GM18502 (cell line): ENCODE measurements around the gene PIK3C2B.
"Not testable (repeated sequence)": the region's sequence is repeated elsewhere in the genome, so short reads cannot be mapped to it uniquely, and the experiment has no call there.

Experiments
- ATAC-seq: cut with Tn5 transposase; IDR thresholded peaks from one replicate; pipeline ENCODE4 v1.9.1; 2021; ENCODE audit warnings: mild to moderate bottlenecking; ENCODE audit not compliant: unreplicated experiment, poor library complexity

The PIK3C2B gene

DNA sequence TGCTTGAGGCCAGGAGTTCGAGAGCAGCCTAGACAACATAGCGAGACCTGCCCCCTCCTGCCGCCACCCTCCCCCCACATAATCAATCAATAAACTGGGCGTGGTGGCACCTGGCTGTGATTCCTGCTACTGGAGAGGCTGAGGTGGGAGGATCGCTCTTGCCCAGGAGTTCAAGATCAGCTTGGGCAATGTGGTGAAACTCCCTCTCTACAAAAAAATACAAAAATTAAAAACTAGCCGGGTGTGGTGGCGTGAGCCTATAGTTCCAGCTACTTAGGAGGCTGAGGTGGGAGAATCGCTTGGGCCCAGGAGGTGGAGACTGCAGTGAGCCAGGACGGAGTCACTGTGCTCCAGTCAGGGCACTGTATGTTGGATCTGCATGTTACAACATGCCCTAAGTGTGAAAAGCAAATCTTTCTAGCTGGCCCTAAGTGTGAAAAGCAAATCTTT, 14.6 kb upstream of the PIK3C2B start:
- no peak for ATAC-seq

DNA sequence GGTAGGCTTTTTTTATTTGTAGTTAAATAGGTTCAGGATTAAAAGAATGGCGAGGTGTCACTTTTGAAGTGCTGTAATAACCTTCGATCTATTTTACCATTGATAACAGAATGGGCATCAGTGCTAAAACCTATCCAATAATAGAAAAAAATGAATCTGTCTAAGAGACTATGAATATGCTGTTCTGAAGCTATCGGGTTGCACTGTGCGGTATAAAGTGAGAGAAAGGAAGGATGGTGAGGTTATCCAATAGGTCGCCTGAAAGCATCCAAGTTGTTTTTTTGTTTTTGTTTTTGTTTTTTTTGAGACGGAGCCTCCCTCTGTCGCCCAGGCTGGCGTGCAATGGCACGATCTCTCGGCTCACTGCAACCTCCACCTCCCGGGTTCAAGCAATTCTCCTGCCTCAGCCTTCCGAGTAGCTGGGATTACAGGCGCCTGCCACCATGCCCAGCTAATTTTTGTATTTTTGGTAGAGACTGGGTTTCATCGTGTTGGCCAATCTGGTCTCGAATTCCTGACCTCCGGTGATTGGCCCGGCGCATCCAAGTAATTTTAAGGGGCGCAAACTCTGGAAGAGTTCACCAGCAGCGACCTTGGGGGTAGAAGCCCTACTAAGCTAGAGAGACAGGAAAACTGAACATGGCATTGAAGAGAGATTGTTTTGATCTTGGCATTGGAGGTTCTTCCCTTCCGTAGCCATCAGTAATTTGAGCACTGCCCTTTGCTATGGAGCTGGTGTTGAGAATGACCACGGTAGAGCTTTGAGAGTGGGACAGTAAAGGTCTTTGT, 12.9 kb upstream of the PIK3C2B start:
- ATAC-seq = no peak

DNA sequence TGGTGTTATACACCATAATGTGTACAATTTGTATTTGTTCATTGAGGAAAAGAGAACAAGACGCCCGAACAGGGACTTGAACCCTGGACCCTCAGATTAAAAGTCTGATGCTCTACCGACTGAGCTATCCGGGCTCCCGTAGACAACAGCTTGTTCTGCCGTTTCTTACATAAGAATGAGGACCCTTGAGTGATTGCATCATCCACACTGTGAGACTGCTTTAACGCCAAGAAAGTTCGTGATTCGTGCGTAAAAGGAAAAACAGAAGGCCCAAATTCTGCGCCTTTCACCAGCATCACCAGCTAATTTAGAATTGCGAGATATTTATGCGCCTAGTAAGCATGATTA, 12.3 kb upstream of the PIK3C2B start:
- ATAC-seq = peak; percentile 70

DNA sequence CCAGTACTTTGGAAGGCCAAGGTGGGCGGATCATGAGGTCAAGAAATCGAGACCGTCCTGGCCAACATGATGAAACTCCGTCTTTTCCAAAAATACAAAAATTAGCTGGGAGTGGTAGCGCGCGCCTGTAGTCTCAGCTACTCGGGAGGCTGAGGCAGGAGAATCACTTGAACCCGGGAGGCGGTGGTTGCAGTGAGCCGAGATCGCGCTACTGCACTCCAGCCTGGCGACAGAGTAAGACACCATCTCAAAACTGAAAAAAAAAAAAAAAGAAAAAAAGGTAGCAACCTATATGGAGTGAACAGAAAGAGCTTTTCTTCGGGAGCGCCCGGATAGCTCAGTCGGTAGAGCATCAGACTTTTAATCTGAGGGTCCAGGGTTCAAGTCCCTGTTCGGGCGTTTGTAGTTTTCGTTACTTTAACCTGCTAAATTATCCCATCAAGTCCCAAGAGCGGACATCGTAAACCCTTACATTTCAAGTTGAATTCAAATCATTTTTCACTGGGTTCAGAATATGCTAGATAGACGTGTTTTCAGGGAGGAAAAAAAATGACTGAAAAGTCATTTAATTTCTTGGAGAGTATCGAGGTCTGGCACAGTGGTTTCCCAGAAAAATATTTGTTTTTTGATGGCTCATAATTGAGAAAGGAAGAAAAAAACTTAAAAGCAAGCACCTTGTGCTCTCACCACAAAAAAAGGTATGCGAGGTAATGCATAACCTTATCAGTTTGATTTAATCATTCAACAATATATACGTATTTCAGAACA, 11.8 kb upstream of the PIK3C2B start:
- peak; percentile 72 for ATAC-seq

DNA sequence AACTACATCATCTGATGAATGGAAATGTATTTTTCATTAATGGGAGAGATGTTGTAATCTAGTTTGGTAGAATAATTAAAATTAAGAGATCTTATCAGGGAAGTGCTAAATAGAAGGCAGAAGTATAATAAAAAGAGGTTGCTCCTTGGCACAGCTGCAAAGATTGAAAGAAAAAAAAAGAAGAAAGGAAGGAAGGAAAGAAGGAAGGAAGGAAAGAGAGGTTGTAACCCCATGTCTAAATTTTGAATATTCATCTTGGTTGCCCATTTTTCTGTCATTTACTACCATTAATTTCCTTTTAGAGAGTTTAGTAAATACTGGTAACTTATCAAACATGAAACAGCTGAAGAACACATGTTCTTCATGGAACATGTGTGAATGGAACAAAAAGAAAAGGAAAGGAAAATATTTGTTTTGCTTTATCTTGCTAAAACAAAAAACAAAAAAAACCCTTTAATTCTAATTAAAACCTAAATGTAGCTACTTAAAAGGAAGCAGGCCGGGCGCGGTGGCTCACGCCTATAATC, 11.1 kb upstream of the PIK3C2B start:
- no peak for ATAC-seq

DNA sequence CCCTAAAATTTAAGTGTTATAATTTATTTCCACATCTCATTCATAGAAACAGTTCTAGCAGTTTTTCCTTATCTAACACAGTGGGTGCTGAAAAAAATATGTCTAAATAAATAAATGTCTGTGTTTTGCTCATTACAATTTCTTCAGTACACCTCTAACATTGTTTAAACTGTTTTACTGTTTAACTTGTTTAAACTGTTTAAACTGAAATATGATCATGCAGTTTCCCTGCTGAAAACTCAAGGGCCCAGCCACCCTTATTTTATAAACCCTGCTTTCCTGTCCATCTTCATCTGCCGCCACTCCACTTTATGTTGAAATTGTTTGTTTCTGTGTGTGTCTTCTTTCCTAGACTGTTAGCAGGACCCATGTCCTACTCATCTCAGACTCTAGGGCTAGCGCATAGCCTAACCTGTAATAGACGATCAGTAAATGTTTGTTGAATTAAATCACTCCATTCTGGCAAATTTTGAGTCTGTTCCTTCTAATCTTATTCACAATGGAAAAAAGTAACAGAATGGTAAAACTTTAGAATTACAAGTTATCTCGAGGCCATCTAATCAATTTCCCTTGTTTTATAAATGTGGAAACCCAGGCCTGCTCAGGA, 9.4 kb upstream of the PIK3C2B start:
- ATAC-seq = no peak

DNA sequence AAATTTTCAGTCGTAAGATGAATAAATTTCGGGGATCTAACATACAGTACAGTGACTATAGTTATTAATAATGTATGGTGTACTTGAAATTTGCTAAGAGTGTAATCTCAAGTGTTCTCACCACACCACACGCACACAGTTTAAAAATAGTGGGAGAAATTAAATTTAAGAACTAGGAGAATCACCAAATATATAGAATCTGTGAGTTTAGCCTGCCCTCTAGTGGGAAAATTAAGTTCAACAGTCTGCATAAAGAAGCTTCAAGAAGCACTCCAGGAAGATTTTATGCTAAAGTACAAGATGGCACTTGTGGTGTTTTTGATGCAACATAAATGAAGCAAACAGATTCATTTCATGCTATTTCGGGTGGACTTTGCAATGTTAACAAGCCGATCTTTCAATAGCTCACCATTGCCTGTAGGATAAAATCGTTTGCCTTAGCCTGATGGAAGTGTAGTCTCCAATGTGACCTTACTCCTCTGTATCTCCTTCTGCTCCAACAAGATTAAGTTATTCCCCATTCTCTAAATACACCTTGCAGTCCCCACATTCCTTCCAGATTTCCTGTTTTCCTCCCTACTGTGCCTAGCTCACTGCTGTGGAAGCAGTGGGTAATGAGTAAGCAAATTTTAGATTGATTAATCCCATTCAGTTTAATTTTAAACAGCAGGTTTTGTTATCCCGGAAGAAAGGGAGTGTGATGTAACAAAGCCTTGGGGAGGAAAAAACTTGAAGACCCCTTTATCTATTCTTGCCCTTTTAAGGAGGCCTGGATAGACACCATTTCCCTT, 8.7 kb upstream of the PIK3C2B start:
- ATAC-seq = no peak

DNA sequence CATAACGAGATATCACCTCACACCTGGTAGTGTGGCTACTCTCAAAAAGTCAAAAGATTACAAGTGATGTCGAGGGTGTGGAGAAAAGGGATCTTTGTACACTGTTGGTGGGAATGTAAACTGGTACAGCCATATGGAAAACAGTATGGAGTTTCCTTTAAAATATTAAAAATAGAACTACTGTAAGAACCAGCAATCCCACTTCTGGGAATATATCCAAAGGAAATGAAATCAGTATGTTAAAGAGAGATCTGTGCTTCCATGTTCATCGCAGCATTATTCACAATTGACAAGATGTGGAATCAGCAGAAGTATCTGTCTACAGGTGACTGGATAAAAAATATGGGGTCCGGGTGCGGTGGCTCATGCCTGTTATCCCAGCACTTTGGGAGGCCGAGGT, 7.6 kb upstream of the PIK3C2B start:
- ATAC-seq = no peak

DNA sequence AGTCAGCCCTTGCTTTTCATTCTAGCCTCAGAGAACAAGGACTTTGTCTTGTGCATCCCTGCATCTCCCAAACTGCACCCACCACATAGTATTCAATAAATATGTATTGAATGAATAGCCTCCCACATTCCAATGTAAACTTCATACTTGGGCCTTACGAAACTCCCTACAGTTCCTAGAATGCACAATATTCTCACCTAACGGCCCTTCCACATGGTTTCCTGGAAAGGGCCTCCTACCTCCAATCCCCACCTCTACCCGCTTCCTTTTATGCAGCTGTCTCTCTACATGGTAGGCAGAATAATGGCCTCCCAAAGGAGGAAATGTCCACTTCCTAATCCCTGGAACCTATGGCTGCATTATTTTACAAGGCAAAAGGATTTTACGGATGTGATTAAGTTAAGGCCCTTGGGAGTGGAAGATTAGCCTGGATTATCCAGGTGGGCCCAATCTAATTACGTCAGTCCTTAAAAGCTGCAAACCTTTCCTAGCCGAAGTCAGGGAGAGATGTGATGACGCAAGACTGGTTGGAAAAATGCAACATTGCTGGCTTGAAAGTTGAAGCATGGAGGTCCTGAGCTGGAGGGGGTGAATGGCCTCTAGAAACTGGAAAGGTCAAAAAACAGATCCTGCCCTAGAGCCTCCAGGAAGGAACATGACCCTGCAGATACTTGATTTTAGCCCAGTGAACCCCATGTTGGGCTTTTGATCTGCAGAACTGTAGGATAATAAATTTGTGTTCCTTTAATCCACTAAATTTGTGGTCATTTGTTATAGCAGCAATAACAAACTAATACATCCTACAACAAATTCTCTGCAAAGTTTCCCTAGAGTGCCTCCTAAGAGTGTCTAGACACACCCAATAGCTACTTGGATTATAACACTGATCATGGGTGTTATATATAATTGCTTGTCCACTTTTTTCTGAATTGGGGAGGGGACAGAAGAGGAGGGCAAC, 5.2 kb upstream of the PIK3C2B start:
- ATAC-seq = no peak

DNA sequence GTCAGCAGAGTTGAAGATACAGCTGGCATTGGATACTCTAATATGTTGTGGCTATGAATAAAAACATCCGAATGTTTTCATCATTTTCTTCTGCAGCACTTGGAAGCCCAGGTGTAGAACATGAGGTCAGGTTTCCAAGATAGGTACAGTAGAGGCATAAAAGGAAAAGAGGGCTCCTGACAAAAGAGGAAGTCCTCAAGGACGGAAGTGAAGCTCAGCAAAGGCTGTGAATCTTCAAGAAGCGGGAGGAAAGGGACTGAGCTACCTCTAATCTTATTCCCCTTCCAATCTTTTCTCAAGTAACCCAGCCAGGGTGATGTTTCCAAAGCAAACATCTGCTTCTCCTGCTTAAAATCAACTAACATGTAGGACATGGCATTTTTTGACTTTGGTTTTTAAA, 4.4 kb upstream of the PIK3C2B start:
- no peak for ATAC-seq

DNA sequence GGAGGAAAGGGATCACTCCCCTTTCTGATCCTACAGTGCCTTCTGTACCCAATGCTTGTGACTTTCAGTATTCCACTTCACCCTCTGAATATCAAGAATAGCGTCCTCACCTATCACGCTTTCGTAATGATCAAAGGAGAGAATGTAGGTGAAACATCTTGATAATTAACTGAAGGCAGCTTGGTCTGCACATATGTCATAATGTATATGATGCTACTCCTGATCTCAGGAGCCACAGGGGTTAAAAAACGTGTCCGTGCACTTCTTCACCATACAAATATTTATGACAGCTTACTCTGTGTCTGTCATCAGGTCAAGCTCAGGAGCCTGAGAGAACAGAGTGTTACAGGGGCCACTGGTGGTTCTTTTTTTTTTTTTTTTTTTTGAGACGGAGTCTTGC, 1.2 kb upstream of the PIK3C2B start:
- no peak for ATAC-seq

DNA sequence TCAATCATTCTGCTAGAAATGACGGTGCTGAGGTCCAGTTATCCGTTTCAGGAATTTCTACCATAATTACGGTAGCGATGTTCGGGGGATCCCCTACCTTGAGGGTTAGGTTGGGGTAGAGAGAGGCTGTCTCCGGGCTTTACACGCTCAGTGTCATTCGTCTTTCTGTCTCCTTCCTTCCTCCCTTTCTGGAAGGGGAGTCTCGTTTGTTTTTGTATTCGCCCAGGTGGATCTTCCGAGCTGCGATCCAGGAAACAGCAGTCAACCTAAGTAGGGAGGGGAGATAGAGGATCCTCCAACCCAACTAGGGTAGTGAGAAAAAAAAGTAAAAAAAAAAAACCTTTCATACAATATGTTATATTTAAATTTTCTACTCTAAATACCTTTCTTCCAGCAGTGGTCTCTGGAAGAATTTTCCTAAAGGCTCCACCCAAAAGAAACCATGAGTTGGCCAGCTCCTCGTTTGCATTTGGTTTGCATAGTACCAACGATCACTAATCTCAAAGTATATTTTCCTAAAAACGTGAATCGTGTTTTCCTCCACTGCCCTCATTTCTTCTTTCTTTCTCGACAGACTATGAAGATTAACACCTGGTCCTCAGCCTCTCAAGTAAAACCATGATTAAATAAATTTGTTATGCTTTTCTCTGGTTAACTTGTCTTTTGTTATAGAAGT, 611 bp upstream of the PIK3C2B start:
- peak; percentile 35 for ATAC-seq

DNA sequence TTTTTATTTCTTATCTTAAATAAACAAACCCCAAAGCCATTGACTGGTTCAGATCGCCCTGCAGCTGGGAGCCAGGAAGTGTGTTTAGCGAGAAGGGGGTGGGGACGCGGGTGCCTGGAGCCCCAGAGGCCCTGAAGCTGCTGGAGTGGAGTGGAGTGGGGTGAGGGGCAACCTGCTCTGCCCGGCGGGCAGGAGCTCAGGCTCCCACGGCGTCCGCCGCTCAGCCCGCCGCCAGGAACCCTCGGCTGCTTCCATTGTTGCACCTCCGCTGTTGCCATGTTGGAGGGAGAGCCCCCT, 673 bp downstream of the PIK3C2B start:
- peak; percentile 35 for ATAC-seq

DNA sequence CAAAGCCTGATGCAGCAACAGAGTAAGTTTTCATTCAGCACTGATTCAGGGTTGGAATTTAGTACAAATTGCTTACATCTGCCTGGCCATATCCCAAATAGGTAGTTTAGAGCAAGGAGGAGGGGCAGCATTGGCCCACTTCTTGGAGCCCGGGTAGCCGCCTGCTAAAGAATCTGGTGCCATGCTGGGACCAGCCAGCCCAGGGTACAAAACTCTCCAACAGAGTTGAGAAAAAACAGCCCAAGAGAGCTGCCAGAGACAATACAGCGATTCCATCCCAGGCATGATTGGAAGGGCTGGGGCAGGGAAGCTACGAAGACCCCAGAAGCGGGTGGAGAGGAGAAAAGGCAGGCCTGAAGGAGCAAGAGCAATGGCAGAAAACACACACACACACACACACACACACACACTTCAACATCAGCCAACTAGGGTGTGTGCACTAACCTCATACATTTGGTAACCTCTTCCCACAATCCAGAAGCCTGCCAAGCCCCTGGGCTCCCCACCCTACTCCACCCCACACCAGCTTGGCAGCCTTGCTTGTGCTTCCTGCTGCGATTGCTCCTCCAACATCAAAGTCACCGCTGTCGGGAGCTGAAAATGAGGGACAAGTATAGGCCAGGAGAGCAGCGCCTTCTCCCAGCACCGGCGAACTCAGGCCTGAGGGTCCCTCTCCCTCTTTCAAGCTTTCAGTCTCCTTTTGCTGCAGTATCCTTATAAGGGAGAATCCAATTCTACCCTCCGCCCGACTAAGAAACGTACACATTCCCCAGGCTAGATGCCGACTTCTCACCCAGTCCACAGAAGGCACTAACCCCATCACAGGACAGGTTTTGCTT, 1.2 kb downstream of the PIK3C2B start:
- ATAC-seq = no peak

DNA sequence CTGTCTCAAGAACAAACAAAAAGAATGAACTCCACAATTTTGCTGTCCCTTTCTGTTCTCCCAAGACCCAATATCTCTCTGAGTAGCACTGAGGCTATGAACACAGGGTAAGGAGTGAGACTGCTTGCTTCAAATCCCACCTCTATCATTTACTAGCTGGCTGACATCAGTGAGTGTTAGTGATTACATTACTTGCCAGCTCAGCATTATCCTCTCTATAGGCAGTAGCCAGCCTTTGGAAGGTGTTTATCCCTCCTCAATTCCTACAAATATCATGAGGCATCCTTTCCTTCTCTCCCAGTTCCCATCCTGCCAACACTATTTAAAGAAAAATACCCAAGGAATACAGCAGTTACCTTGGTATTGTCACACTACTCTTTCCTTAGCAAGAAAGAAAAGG, 3.0 kb downstream of the PIK3C2B start:
- no peak for ATAC-seq

DNA sequence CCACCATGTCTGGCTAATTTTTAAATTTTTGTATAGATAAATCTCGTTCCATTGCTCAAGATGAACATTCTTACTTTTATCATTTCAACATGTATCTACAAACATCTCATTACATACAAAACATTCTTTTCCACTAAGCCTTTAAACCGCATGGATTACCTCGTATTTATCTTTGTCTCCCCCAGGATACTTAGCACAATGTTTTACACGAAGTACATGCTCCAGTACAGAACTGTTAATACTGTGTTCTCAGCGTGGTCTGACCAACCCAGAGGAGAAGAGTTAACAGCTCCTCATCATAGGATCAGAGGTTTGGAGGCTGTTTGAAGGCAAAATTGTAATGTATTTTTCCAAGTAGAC, 7.4 kb downstream of the PIK3C2B start:
- no peak for ATAC-seq

DNA sequence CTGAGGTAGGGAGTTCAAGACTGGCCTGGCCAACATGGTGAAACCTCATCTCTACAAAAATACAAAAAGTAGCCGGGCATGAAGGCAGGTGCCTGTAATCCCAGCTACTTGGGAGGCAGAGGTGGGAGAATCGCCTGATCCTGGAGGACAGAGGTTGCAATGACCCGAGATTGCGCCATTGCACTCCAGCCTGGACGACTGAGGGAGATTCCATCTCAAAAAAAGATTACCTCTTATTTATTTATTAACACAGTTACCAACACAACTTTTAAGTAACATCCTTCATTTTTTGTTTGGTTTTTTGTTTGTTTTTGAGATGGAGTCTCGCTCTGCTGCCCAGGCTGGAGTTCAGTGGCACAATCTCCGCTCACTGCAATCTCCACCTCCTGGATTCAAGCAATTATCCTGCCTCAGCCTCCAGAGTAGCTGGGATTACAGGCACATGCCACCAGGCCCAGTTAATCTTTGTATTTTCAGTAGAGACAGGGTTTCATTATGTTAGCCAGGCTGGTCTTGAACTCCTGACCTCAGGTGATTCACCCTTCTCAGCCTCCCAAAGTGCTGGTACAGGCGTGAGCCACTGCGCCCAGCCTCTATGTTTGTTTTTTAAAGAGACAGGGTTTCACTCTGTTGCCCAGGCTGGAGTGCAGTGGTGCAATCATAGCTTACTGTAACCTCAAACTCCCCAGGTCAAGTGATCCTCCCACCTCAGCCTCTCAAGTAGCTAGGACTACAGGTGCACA, 7.9 kb downstream of the PIK3C2B start:
- not testable (repeated sequence) for ATAC-seq

DNA sequence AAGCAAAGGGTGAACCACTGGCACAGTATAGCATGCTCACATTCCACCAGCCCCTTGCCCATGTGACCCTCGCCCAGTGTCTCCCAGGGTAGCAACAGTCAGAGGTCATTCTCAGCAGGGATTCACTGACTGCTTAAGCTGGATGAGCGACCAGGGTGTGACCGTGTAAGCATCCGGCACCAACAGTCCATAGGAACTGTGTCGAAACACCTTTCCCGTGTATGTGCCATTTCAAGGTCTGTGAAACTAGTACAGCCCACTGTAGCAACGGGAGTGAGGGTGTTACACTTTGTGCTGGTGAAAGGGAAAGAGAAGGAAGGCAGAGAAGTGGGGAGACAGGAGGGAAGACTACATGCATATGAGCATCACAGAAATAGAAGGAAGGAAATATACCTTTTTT, 10.8 kb downstream of the PIK3C2B start:
- ATAC-seq = no peak
